Peyer's patch (tissue), 4 donors: ENCODE measurements around the gene GSTA1.
"Not testable (repeated sequence)": the region's sequence is repeated elsewhere in the genome, so short reads cannot be mapped to it uniquely, and the experiment has no call there.

Experiments used
- POLR2A ChIP-seq, 2 donors: fragments of 450-650 bp; IDR thresholded peaks; one replicate each; pipeline ENCODE4 v1.5.1; 2017; ENCODE audit warnings: antibody characterized with exemption in 2 of 2, mild to moderate bottlenecking in 2 of 2, moderate library complexity in 2 of 2
- TF ChIP-seq, protein P1 (sequence below), 6 experiments: fragments of 450-650 bp in 4 of 6; fragments of 200-600 bp in 2 of 6; sonication (generic) in 1 of 6; IDR thresholded peaks; one replicate each; pipeline ENCODE4 v1.5.1; 2017 to 2019; ENCODE audit warnings: antibody characterized with exemption in 6 of 6, mild to moderate bottlenecking in 3 of 6, moderate library complexity in 1 of 6

DNA sequence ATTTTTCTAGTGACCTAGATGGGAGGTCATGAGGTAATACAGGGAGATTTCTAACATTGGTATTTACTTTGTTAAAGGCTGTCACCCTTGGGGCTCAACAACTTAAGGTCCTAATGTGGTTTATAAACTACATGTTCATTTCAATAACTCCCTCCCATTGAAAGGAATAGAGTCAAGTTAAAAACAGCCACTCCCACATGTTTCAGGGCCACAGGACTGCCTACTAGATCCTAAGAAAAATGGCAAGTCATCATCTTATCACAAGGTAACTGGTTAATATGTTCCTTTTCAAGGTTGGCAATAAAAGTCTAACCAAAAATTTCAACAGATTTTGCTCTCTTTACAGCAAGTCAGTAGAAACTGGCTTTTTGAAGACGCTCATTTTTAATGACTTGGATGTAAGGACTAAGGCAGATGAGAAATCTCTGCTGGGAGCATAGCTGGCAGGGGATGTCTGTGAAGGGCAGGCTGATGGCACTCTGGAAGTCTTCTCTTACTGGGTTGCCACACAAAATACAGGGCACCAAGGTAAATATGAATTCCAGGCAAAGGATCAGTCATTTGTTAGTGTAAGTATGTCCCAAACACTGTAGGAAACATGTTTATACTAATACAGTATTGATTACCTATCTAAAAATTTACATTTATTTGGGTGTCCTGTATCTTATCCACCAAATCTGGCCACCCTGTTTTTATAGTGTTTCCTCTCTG is 23.6 kb upstream of the GSTA1 start:
- TF ChIP-seq, protein P1, sequence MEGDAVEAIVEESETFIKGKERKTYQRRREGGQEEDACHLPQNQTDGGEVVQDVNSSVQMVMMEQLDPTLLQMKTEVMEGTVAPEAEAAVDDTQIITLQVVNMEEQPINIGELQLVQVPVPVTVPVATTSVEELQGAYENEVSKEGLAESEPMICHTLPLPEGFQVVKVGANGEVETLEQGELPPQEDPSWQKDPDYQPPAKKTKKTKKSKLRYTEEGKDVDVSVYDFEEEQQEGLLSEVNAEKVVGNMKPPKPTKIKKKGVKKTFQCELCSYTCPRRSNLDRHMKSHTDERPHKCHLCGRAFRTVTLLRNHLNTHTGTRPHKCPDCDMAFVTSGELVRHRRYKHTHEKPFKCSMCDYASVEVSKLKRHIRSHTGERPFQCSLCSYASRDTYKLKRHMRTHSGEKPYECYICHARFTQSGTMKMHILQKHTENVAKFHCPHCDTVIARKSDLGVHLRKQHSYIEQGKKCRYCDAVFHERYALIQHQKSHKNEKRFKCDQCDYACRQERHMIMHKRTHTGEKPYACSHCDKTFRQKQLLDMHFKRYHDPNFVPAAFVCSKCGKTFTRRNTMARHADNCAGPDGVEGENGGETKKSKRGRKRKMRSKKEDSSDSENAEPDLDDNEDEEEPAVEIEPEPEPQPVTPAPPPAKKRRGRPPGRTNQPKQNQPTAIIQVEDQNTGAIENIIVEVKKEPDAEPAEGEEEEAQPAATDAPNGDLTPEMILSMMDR (IDR thresholded peaks at IDR 0.05), result not testable (repeated sequence)
- not testable (repeated sequence) for TF ChIP-seq POLR2A (IDR thresholded peaks at IDR 0.05)
